ENCODE data around the gene IL15. TPM values are rescaled to one million over a fixed set of nuclear protein-coding genes. Genes with fewer than 3 reads are reported as not detected.

Gene IL15
- total RNA-seq, 4 donors from 2014 or later, result 25.3 to 45.8 (median 29.0) TPM

- Histone ChIP-seq H3K36me3 (no peaks in the 10 kb centered on the region), H3K4me3 (replicated peaks in 1 of 3) (no peak overlapping the region), H3K9me3 (no peaks in the 10 kb centered on the region), H3K4me1 (no peaks in the 10 kb centered on the region), H3K27me3 (no peaks in the 10 kb centered on the region), H3K27ac (no peak overlapping the region)
- WGBS, 2 donors, result 74 to 88% methylated on average over 1 of the region's 1 CpG
- TF ChIP-seq, protein P1, sequence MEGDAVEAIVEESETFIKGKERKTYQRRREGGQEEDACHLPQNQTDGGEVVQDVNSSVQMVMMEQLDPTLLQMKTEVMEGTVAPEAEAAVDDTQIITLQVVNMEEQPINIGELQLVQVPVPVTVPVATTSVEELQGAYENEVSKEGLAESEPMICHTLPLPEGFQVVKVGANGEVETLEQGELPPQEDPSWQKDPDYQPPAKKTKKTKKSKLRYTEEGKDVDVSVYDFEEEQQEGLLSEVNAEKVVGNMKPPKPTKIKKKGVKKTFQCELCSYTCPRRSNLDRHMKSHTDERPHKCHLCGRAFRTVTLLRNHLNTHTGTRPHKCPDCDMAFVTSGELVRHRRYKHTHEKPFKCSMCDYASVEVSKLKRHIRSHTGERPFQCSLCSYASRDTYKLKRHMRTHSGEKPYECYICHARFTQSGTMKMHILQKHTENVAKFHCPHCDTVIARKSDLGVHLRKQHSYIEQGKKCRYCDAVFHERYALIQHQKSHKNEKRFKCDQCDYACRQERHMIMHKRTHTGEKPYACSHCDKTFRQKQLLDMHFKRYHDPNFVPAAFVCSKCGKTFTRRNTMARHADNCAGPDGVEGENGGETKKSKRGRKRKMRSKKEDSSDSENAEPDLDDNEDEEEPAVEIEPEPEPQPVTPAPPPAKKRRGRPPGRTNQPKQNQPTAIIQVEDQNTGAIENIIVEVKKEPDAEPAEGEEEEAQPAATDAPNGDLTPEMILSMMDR (IDR thresholded peaks at IDR 0.05), result no peak
- no peak for TF ChIP-seq POLR2A (IDR thresholded peaks at IDR 0.05)
- DNase-seq, result no peak
- intact Hi-C loops (cut with DNase I), result no loop called here
Measured at GRCh38 chr4:141660880-141661279, 24.5 kb downstream of the IL15 start.

GRCh38 chr4:141668200-141668910, 32.0 kb downstream of the IL15 start:
- H3K9me3 ChIP-seq, result no peaks in the 10 kb centered on the region
- intact Hi-C loops (cut with DNase I), result no loop called here
- no peaks in the 10 kb centered on the region for H3K27me3 ChIP-seq
- 84 to 91% methylated on average over 3 of the region's 3 CpGs for WGBS, 2 donors
- no peak overlapping the region for H3K4me3 ChIP-seq (replicated peaks in 1 of 3)
- no peaks in the 10 kb centered on the region for H3K36me3 ChIP-seq
- H3K27ac ChIP-seq, result no peak overlapping the region
- TF ChIP-seq, protein P1 (IDR thresholded peaks at IDR 0.05), result no peak
- no peak for TF ChIP-seq POLR2A (IDR thresholded peaks at IDR 0.05)
- no peak for DNase-seq
- no peaks in the 10 kb centered on the region for H3K4me1 ChIP-seq

DNA sequence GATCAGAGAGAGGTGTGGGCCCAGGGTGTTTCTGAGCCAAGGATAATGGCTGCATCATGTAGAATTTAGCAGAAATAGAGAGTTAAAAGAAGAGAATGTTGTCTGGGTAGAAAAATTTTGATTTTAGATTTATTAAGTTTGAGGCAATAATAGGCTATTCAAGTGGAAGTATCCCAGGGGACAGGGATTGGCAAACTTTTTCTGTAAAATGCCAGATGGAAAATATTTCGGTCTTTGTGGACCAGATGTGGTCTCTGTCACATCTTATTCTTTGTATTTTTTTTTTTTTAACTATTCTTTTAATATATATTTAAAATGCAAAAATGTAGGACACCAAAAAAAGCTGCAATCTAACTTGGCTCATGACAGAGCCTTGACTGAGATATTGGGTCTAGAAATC, 33.1 kb downstream of the IL15 start:
- no peak for DNase-seq
- intact Hi-C loops (cut with DNase I), result no loop called here
- WGBS, 2 donors, result 67 to 83% methylated on average over 1 of the region's 1 CpG
- no peak overlapping the region for H3K27ac ChIP-seq
- H3K9me3 ChIP-seq, result no peaks in the 10 kb centered on the region
- no peaks in the 10 kb centered on the region for H3K27me3 ChIP-seq
- no peak overlapping the region for H3K4me3 ChIP-seq (replicated peaks in 1 of 3)
- no peaks in the 10 kb centered on the region for H3K36me3 ChIP-seq
- H3K4me1 ChIP-seq, result no peaks in the 10 kb centered on the region
- TF ChIP-seq, protein P1 (IDR thresholded peaks at IDR 0.05), result no peak
- TF ChIP-seq POLR2A (IDR thresholded peaks at IDR 0.05), result no peak

DNA sequence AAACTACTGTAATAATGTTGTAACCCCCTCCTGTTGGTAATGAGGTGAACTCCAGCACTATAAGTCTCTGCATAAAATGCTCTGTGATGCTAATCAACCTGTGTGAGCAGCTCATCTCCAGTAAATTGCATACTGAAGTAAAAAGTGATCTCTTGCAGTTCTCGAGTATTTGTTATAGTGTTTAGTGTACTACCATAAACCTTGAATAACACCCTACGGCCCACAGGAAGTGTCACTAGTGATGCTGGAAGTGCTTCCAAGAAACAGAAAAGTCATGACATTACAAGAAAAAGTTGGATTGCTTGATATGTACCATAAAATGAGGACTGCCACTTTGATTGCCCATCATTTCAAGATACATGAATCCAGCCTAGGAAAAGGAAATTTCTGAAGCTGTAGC, 39.0 kb downstream of the IL15 start:
- Histone ChIP-seq H3K27ac (no peak overlapping the region), H3K27me3 (no peaks in the 10 kb centered on the region), H3K9me3 (no peaks in the 10 kb centered on the region), H3K4me1 (no peaks in the 10 kb centered on the region), H3K36me3 (no peaks in the 10 kb centered on the region), H3K4me3 (replicated peaks in 1 of 3) (no peak overlapping the region)
- 84 to 92% methylated on average over 2 of the region's 2 CpGs for WGBS, 2 donors
- intact Hi-C loops (cut with DNase I), result no loop called here
- no peak for DNase-seq
- TF ChIP-seq, protein P1 (IDR thresholded peaks at IDR 0.05), result no peak
- TF ChIP-seq POLR2A (IDR thresholded peaks at IDR 0.05), result no peak

DNA sequence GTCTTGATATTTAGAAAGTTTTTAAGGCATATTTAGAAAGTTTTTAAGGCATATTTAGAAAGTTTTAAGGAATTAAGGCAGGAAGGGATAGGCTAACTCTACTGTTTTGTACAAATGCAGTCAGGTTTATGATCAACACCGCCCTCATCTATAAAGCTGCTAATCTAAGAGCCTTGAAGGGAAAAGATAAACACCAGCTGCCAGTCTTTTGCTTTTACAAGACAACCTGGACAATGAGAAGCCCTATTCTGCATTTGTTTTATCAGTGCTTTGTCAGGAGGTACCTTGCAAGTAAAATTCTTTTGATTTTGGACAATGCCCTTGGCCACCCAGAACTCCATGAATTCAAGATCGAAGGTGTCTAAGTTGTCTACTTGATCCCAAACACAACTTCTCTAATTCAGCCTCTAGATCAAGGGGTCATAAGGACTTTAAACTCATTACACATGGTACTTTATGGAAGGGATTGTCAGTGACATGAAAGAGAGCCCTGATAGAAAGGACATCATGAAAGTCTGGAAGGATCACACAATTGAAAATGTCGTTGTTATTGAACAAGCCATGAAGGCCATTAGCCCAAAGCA, 39.8 kb downstream of the IL15 start:
- WGBS, 2 donors, result 71 to 94% methylated on average over 3 of the region's 3 CpGs
- intact Hi-C loops (cut with DNase I), result no loop called here
- H3K27me3 ChIP-seq, result no peaks in the 10 kb centered on the region

More for the DNA sequence above, 39.8 kb downstream of the IL15 start:
- TF ChIP-seq, protein P1 (IDR thresholded peaks at IDR 0.05), result no peak
- TF ChIP-seq POLR2A (IDR thresholded peaks at IDR 0.05), result no peak
- Histone ChIP-seq H3K4me1 (no peaks in the 10 kb centered on the region), H3K4me3 (replicated peaks in 1 of 3) (no peak overlapping the region), H3K27ac (no peak overlapping the region), H3K9me3 (no peaks in the 10 kb centered on the region), H3K36me3 (no peaks in the 10 kb centered on the region)
- DNase-seq, result no peak
